Body of pancreas (tissue), 4 donors: ENCODE data around the gene ZC3H18. TPM values are rescaled to one million over a fixed set of nuclear protein-coding genes. Genes with fewer than 3 reads are reported as not detected.

Experiments
- ATAC-seq: fragments of 150-250 bp; one replicate; pipeline ENCODE4 v1.9.1; 2016
- DNase-seq, 4 donors: peaks; one replicate each; pipeline ENCODE4 v3.0.0-alpha.2; 2019
- H3K27ac ChIP-seq, 4 donors: fragments of 200-600 bp; sonication (generic); 1 replicate in 3 of 4; 2 replicates in 1 of 4; pipeline versions ENCODE4 v1.5.1 to v1.6.1; 2016 to 2019; ENCODE audit warnings: mild to moderate bottlenecking in 1 of 4, mixed read lengths in 1 of 4, moderate library complexity in 1 of 4
- H3K27me3 ChIP-seq, 2 donors: fragments of 200-600 bp; sonication (generic); one replicate each; pipeline ENCODE4 v1.6.0; 2016; ENCODE audit warnings: mild to moderate bottlenecking in 1 of 2
- H3K36me3 ChIP-seq, 2 donors: fragments of 200-600 bp; sonication (generic); replicated peaks in 1 of 2; 2 replicates each; pipeline ENCODE4 v1.5.1; 2016; ENCODE audit warnings: low read depth in 2 of 2; ENCODE audit not compliant: insufficient read depth in 1 of 2
- H3K4me1 ChIP-seq: fragments of 200-600 bp; sonication (generic); one replicate; pipeline ENCODE4 v1.6.0; 2016
- H3K4me3 ChIP-seq, 2 donors: fragments of 200-600 bp; sonication (generic); 1 replicate in 1 of 2; 2 replicates in 1 of 2; pipeline ENCODE4 v1.5.1; 2016 to 2019
- H3K9me3 ChIP-seq, 3 donors: fragments of 200-600 bp; sonication (generic); 1 replicate in 2 of 3; 2 replicates in 1 of 3; pipeline ENCODE4 v1.5.1; 2016
- CTCF ChIP-seq, 7 experiments: fragments of 450-650 bp in 4 of 7; fragments of 200-600 bp in 3 of 7; sonication (generic) in 3 of 7; IDR thresholded peaks; one replicate each; pipeline ENCODE4 v1.5.1; 2016 to 2019; ENCODE audit warnings: antibody characterized with exemption in 7 of 7
- POLR2A ChIP-seq, 3 donors: fragments of 450-650 bp; IDR thresholded peaks; one replicate each; pipeline ENCODE4 v1.6.1; 2016; ENCODE audit warnings: antibody characterized with exemption in 3 of 3, mild to moderate bottlenecking in 2 of 3
- WGBS, 2 donors: methylation state at CpG; one replicate each; pipeline ENCODE4 v1.1.5; 2017; 5-methylcytosine and 5-hydroxymethylcytosine counted together
- intact Hi-C: fragments of 100-400 bp; cut with DNase I; formaldehyde crosslinking; loops from one replicate; pipeline ENCODE4 v1.15.1; 2023
- total RNA-seq, 2 donors: library from RNA; depleted of rRNA; stranded (reverse); fragments of >200 nt; gene quantifications; one replicate each; pipeline ENCODE4 v1.1.0, GENCODE V29; 2016

Gene ZC3H18
- total RNA-seq, 2 donors from 2014 or later: 11.7 to 22.4 TPM

DNA sequence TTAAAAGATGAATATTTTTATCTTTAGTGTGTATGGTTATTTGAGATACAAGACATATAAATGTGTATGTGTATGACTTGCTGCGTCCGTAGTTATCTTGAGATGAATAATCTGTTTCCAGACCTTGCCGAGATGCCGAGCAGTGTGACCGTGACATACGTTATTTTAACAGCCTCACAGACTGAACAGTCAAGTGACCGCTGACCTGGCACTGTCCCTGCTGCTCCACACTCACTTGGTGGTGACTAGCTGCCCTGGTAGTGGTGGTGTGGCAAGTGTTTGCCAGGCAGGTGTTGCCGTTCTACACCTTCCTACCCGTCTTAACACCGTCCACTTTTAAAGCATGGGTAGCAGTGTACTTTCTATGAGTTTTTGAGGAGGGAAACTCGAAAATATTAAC, 5.0 kb downstream of the ZC3H18 start:
- no peak for TF ChIP-seq POLR2A (IDR thresholded peaks at IDR 0.05)
- TF ChIP-seq CTCF (IDR thresholded peaks at IDR 0.05): no peak
- 89 to 91% methylated on average over 11 of the region's 11 CpGs for WGBS, 2 donors
- no peak overlapping the region for H3K27ac ChIP-seq
- intact Hi-C loops: no loop called here
- H3K4me1 ChIP-seq: peaks cover 16% of the 10 kb centered on the region
- peaks cover 0 to 7% of the 10 kb centered on the region in 2 donors for H3K36me3 ChIP-seq
- no peak overlapping the region for H3K4me3 ChIP-seq
- DNase-seq (no peak), ATAC-seq (no peak)
- no peaks in the 10 kb centered on the region for H3K9me3 ChIP-seq
- H3K27me3 ChIP-seq: no peaks in the 10 kb centered on the region

- ATAC-seq: no peak
- Histone ChIP-seq H3K27ac (no peak overlapping the region), H3K4me3 (no peak overlapping the region), H3K36me3 (peaks cover 0 to 10% of the 10 kb centered on the region in 2 donors), H3K27me3 (no peaks in the 10 kb centered on the region), H3K9me3 (no peaks in the 10 kb centered on the region), H3K4me1 (peaks cover 11% of the 10 kb centered on the region)
- no peak for DNase-seq
- TF ChIP-seq POLR2A (IDR thresholded peaks at IDR 0.05) (no peak), CTCF (IDR thresholded peaks at IDR 0.05) (no peak)
- WGBS, 2 donors: 90 to 97% methylated on average over 7 to 13 of the region's 13 CpGs
- intact Hi-C loops: no loop called here
Measured at GRCh38 chr16:88576307-88576706, 6.1 kb downstream of the ZC3H18 start.

DNA sequence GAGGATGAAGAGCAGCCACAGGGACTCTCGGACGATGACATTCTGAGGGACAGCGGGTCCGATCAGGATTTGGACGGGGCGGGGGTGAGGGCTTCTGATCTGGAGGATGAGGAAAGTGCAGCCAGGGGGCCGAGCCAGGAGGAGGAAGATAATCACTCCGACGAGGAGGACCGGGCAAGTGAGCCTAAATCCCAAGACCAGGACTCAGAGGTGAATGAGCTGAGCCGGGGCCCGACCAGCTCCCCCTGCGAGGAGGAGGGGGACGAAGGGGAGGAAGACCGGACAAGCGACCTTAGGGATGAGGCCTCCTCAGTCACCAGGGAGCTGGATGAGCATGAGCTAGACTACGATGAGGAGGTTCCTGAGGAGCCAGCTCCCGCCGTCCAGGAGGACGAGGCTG, 7.0 kb downstream of the ZC3H18 start:
- H3K4me3 ChIP-seq: no peak overlapping the region
- no peak overlapping the region for H3K27ac ChIP-seq
- no peaks in the 10 kb centered on the region for H3K9me3 ChIP-seq
- no peak for ATAC-seq
- no peaks in the 10 kb centered on the region for H3K27me3 ChIP-seq
- intact Hi-C loops: no loop called here
- H3K4me1 ChIP-seq: peaks cover 2% of the 10 kb centered on the region
- 92 to 93% methylated on average over 15 to 20 of the region's 20 CpGs for WGBS, 2 donors
- H3K36me3 ChIP-seq: peaks cover 0 to 10% of the 10 kb centered on the region in 2 donors
- DNase-seq: no peak
- TF ChIP-seq POLR2A (IDR thresholded peaks at IDR 0.05): no peak
- no peak for TF ChIP-seq CTCF (IDR thresholded peaks at IDR 0.05)

DNA sequence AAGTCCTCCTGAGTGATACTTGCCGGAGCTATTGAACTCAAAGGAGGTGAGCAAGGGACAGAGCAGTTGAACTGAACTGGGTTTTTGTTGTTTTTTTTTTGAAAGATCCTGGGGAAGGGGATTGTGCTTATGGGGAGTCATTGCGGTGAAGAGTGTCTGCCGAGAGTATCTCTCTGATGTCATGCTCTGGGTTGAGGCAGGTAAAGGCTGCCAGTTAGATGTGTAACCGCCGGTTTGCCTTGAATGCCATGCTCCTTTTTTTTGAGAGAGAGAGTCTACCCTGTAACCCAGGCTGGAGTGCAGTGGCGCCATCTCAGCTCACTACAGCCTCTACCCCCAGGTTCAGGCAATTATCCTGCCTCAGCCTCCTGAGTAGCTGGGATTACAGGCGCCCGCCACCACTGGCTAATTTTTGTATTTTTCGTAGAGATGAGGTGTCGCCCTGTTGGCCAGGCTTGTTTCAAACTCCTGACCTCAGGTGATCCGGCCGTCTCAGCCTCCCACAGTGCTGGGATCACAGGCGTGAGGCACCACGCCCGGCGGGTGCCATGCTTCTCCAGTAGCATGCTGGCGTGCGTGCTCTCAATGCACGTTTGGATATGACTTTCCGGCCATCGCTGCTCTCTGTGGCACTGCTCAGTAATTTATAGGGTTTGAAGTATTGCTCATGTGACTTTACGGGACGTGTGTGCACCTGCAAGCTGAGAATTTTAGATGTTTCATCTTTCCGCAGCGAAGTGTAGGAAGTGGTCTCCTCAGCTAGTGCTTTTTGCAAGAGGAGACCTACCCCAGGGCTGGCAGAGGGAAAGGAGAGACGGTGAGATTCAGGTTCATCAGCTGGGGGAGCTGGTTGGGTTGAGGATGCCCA, 8.5 kb downstream of the ZC3H18 start:
- Histone ChIP-seq H3K4me3 (no peak overlapping the region), H3K9me3 (no peaks in the 10 kb centered on the region), H3K4me1 (no peaks in the 10 kb centered on the region), H3K27me3 (no peaks in the 10 kb centered on the region), H3K36me3 (peaks cover 0 to 10% of the 10 kb centered on the region in 2 donors), H3K27ac (no peak overlapping the region)
- TF ChIP-seq POLR2A (IDR thresholded peaks at IDR 0.05) (no peak), CTCF (IDR thresholded peaks at IDR 0.05) (no peak)
- DNase-seq: no peak
- ATAC-seq: no peak
- WGBS, 2 donors: 93 to 94% methylated on average over 26 of the region's 26 CpGs
- intact Hi-C loops: no loop called here

- H3K27ac ChIP-seq: no peak overlapping the region
- peaks cover 0 to 10% of the 10 kb centered on the region in 2 donors for H3K36me3 ChIP-seq
- 93 to 94% methylated on average over 16 of the region's 16 CpGs for WGBS, 2 donors
- H3K9me3 ChIP-seq: no peaks in the 10 kb centered on the region
- no peaks in the 10 kb centered on the region for H3K27me3 ChIP-seq
- H3K4me3 ChIP-seq: no peak overlapping the region
- intact Hi-C loops: no loop called here
- no peak for ATAC-seq
- DNase-seq: no peak
- no peaks in the 10 kb centered on the region for H3K4me1 ChIP-seq
- TF ChIP-seq CTCF (IDR thresholded peaks at IDR 0.05) (no peak), POLR2A (IDR thresholded peaks at IDR 0.05) (no peak)
Measured at GRCh38 chr16:88580371-88580770, 10.2 kb downstream of the ZC3H18 start.
